Duodenal mucosa (tissue), 2 donors: Measurements from ENCODE around the gene ACTL8.

ENCODE experiments used
- H3K27ac ChIP-seq: one replicate; pipeline ENCODE4 v1.7.0; 2013; ENCODE audit warnings: low read depth, low read length
- H3K27me3 ChIP-seq, 2 donors: one replicate each; pipeline ENCODE4 v1.7.0; 2013; ENCODE audit warnings: low read length in 2 of 2, control low read depth in 1 of 2; ENCODE audit not compliant: insufficient read depth in 2 of 2, control insufficient read depth in 1 of 2
- H3K36me3 ChIP-seq, 2 donors: one replicate each; pipeline ENCODE4 v1.7.0; 2013; ENCODE audit warnings: low read length in 2 of 2, control low read depth in 1 of 2; ENCODE audit not compliant: insufficient read depth in 2 of 2, control insufficient read depth in 1 of 2
- H3K4me1 ChIP-seq, 2 donors: one replicate each; pipeline ENCODE4 v1.7.0; 2013; ENCODE audit warnings: low read length in 2 of 2, control low read depth in 1 of 2; ENCODE audit not compliant: insufficient read depth in 2 of 2, control insufficient read depth in 1 of 2
- H3K4me3 ChIP-seq, 2 donors: one replicate each; pipeline ENCODE4 v1.7.0; 2013; ENCODE audit warnings: low read length in 2 of 2, low read depth in 1 of 2
- H3K9ac ChIP-seq, 2 donors: one replicate each; pipeline ENCODE4 v1.7.0; 2013; ENCODE audit warnings: low read length in 2 of 2, low read depth in 1 of 2
- H3K9me3 ChIP-seq, 2 donors: one replicate each; pipeline ENCODE4 v1.7.0; 2013; ENCODE audit warnings: low read length in 2 of 2, control low read depth in 1 of 2; ENCODE audit not compliant: control insufficient read depth in 1 of 2

Gene ACTL8

GRCh38 chr1:17777818-17778217 is 22.7 kb downstream of the ACTL8 start:
- no peak overlapping the region for H3K27ac ChIP-seq
- no peaks in the 10 kb centered on the region for H3K4me1 ChIP-seq
- no peak overlapping the region for H3K4me3 ChIP-seq
- peaks cover 14 to 17% of the 10 kb centered on the region in 2 donors for H3K27me3 ChIP-seq
- no peaks in the 10 kb centered on the region for H3K36me3 ChIP-seq
- H3K9ac ChIP-seq: no peak overlapping the region
- H3K9me3 ChIP-seq: no peaks in the 10 kb centered on the region

DNA sequence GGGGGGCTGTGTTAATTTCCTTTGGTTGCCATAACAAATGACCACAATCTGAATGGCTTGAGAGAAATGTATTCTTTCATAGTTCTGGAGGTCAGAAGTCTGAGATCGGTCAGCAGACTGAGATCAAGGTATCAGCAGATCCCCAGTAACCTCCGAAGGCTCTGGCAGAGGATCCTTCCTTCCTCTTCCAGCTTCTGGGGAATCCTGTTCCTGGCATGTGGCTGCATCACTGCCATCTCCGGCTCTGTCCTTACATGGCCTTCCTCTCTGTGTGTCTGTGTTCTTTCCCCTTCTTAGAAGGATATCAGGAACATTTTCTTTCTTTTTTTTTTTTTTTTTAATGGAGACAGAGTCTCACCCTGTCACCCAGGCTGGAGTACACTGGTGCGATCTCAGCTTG is 25.8 kb downstream of the ACTL8 start:
- Histone ChIP-seq H3K4me3 (no peak overlapping the region), H3K4me1 (no peaks in the 10 kb centered on the region), H3K27me3 (peaks cover 8 to 9% of the 10 kb centered on the region in 2 donors), H3K9ac (no peak overlapping the region), H3K36me3 (no peaks in the 10 kb centered on the region), H3K9me3 (no peaks in the 10 kb centered on the region), H3K27ac (no peak overlapping the region)

GRCh38 chr1:17789926-17790325 is 34.8 kb downstream of the ACTL8 start:
- Histone ChIP-seq H3K9me3 (no peaks in the 10 kb centered on the region), H3K4me1 (peaks cover 0 to 2% of the 10 kb centered on the region in 2 donors), H3K9ac (no peak overlapping the region), H3K27me3 (peaks cover 0 to 3% of the 10 kb centered on the region in 2 donors), H3K27ac (no peak overlapping the region), H3K4me3 (no peak overlapping the region), H3K36me3 (no peaks in the 10 kb centered on the region)

DNA sequence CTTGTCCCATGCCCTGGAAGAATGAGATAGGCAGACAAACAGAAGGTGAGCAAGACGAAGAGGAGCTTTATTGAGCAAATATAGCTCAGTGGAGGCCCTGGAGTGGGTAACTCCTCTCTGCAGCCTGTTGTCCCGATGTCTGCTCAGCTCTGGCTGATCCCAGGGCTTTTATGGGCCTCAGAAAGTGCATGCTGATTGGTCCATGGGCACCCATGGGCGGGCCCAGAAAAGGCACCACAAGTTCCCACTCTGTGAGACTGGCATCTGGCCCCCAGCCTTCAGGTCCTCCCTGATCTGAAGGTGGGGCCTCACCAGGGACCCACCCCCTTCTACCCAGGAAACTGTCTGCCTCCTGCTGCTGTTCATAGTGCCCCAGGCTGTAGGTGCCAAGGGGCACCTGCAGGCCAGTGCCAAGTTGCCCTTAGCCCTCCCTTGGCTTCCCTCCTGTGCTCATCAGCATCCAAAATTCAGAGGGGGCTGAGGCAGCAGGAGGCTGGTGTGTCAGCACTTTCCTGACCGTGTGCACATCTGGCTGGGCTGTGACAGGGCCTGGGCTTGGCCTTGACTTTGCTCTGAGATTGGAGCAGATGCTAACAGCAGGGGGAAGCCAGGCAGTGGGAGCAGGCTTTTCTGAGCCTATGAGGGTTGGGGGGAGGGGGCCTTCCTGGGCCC is 35.4 kb downstream of the ACTL8 start:
- Histone ChIP-seq H3K27ac (no peak overlapping the region), H3K9me3 (no peaks in the 10 kb centered on the region), H3K4me3 (no peak overlapping the region), H3K4me1 (peaks cover under 1 to 7% of the 10 kb centered on the region in 2 donors), H3K36me3 (no peaks in the 10 kb centered on the region), H3K9ac (no peak overlapping the region), H3K27me3 (peaks cover 0 to 3% of the 10 kb centered on the region in 2 donors)

DNA sequence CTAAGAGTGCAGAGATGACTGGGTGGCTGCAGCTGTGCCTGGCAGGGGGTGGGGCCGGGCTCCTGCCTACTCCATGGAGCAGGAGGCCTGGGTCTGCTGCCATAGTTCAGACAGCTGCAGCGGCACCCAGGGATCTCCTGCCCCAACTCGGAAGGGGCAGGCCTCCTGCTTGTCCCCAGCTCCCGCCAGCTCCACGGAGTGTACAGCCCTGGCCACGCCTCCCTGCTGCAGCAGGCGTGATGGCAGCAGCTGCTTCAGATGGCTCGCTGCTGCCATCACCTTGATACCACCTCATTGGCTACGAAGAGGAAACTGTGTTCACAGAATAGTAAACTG is 35.9 kb downstream of the ACTL8 start:
- Histone ChIP-seq H3K27ac (no peak overlapping the region), H3K4me1 (peaks cover 6 to 12% of the 10 kb centered on the region in 2 donors), H3K36me3 (no peaks in the 10 kb centered on the region), H3K4me3 (no peak overlapping the region), H3K27me3 (peaks cover 0 to 3% of the 10 kb centered on the region in 2 donors), H3K9me3 (no peaks in the 10 kb centered on the region), H3K9ac (no peak overlapping the region)

GRCh38 chr1:17791480-17791879 is 36.3 kb downstream of the ACTL8 start:
- Histone ChIP-seq H3K36me3 (no peaks in the 10 kb centered on the region), H3K9me3 (no peaks in the 10 kb centered on the region), H3K4me3 (no peak overlapping the region), H3K27ac (no peak overlapping the region), H3K4me1 (peaks cover 9 to 16% of the 10 kb centered on the region in 2 donors), H3K27me3 (peaks cover 0 to 3% of the 10 kb centered on the region in 2 donors), H3K9ac (no peak overlapping the region)

- Histone ChIP-seq H3K4me3 (no peak overlapping the region), H3K9me3 (no peaks in the 10 kb centered on the region), H3K27me3 (peaks cover 0 to 3% of the 10 kb centered on the region in 2 donors), H3K36me3 (no peaks in the 10 kb centered on the region), H3K9ac (no peak overlapping the region), H3K4me1 (peaks cover 9 to 16% of the 10 kb centered on the region in 2 donors), H3K27ac (no peak overlapping the region)
These were observed 37.3 kb downstream of the ACTL8 start for GRCh38 chr1:17792421-17792820.

DNA sequence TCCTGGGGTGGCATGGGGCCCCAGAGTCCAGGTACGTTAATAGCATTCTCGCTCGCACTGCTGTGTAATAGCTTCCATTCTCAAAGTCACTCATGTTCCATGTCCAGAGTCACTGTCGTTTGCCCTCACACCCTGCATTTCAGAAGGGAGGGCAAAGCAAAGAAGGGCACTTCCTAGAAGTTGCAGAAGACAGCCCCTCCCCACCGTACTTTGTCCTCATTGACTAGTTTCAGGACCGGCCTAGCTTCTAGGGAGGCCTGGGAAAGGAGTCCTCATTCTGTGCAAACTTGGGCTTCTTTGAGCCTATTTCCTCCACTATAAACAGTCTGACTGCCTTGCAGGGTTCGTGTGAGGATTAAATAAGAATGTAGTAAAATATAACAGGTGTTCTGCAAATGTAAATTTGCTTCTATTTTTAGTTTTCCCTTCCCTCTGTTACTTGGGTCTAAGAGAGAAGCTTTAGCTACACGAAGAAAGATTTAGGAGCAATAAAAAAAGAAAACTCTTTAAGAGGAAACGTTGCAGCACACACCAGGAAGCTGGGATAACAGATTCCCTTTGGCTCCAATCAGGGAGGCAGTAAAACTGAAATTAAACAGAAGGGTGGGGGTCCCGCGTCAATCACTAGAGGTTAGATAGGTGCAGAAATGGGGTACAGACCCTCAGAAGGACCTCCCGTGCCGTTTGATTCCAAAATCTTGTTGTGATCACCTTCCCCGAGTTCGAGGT is 40.1 kb downstream of the ACTL8 start:
- H3K9me3 ChIP-seq: no peaks in the 10 kb centered on the region
- H3K4me3 ChIP-seq: no peak overlapping the region
- H3K4me1 ChIP-seq: peaks cover 9 to 16% of the 10 kb centered on the region in 2 donors
- no peak overlapping the region for H3K27ac ChIP-seq
- no peak overlapping the region for H3K9ac ChIP-seq
- H3K36me3 ChIP-seq: no peaks in the 10 kb centered on the region
- peaks cover 3 to 4% of the 10 kb centered on the region in 2 donors for H3K27me3 ChIP-seq

GRCh38 chr1:17795836-17796645 is 40.9 kb downstream of the ACTL8 start:
- Histone ChIP-seq H3K9me3 (no peaks in the 10 kb centered on the region), H3K4me3 (no peak overlapping the region), H3K27ac (no peak overlapping the region), H3K27me3 (peaks cover 3 to 4% of the 10 kb centered on the region in 2 donors), H3K4me1 (peaks cover 9 to 16% of the 10 kb centered on the region in 2 donors), H3K36me3 (no peaks in the 10 kb centered on the region), H3K9ac (no peak overlapping the region)

DNA sequence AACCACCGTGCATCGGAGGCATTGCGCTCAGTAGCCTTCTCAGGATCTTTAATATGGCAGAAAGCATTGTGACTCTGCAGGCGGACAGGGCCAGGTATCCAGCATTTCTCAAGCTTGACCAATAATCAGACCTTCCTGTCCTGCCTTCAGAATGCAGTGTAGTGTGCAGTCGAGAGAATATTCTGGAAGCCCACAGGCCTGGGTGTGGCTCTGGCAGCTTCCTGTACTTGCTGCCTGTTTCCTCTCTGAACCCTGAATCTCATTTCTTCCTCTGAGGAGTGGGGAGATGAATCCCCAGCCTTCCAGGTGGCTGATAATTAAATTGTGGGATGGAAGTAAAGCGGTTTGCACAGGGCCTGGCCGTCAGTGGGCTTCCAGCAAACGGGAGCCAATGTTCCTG is 42.3 kb downstream of the ACTL8 start:
- peaks cover 3 to 8% of the 10 kb centered on the region in 2 donors for H3K27me3 ChIP-seq

More for the DNA sequence above, 42.3 kb downstream of the ACTL8 start:
- Histone ChIP-seq H3K9ac (no peak overlapping the region), H3K27ac (no peak overlapping the region), H3K36me3 (no peaks in the 10 kb centered on the region), H3K4me3 (no peak overlapping the region), H3K9me3 (no peaks in the 10 kb centered on the region), H3K4me1 (peaks cover 9 to 16% of the 10 kb centered on the region in 2 donors)
